GM23248 (cell line): ENCODE results near the gene USP1. TPM values are rescaled to one million over a fixed set of nuclear protein-coding genes. Genes with fewer than 3 reads are reported as not detected.
A peak's percentile ranks its signal among the peaks of the same experiment; 100 is the strongest.

Experiments
- DNase-seq: peaks from one replicate; pipeline ENCODE4 v3.0.0-alpha.2; 2015
- H2AFZ ChIP-seq: fragments of 200-600 bp; sonication (generic); 2 replicates; pipeline ENCODE4 v1.6.1; 2016; ENCODE audit warnings: antibody characterized with exemption
- H3F3A ChIP-seq: fragments of 200-600 bp; sonication (generic); 2 replicates; pipeline ENCODE4 v1.6.1; 2016; ENCODE audit warnings: mild to moderate bottlenecking, antibody characterized with exemption, mixed run types; ENCODE audit not compliant: insufficient read depth
- H3K27ac ChIP-seq: fragments of 200-600 bp; sonication (generic); 2 replicates; pipeline ENCODE4 v1.5.1; 2016; ENCODE audit warnings: mild to moderate bottlenecking
- H3K27me3 ChIP-seq: fragments of 200-600 bp; sonication (generic); replicated peaks from 2 replicates; pipeline ENCODE4 v1.6.1; 2016; ENCODE audit warnings: mild to moderate bottlenecking; ENCODE audit not compliant: insufficient read depth
- H3K36me3 ChIP-seq: fragments of 200-600 bp; sonication (generic); 2 replicates; pipeline ENCODE4 v1.6.1; 2016; ENCODE audit warnings: low read depth, mild to moderate bottlenecking
- H3K4me1 ChIP-seq: fragments of 200-600 bp; sonication (generic); 2 replicates; pipeline ENCODE4 v1.6.1; 2016; ENCODE audit warnings: mild to moderate bottlenecking; ENCODE audit not compliant: insufficient read depth
- H3K4me2 ChIP-seq: fragments of 200-600 bp; sonication (generic); one replicate; pipeline ENCODE4 v1.6.1; 2016; ENCODE audit warnings: mild to moderate bottlenecking; ENCODE audit not compliant: unreplicated experiment
- H3K4me3 ChIP-seq: fragments of 200-600 bp; sonication (generic); 2 replicates; pipeline ENCODE4 v1.5.1; 2016; ENCODE audit warnings: mild to moderate bottlenecking
- H3K79me2 ChIP-seq: fragments of 200-600 bp; sonication (generic); 2 replicates; pipeline ENCODE4 v1.6.1; 2016; ENCODE audit warnings: mild to moderate bottlenecking; ENCODE audit not compliant: insufficient read depth
- H3K9ac ChIP-seq: fragments of 200-600 bp; sonication (generic); 2 replicates; pipeline ENCODE4 v1.6.1; 2016; ENCODE audit warnings: mild to moderate bottlenecking
- H3K9me2 ChIP-seq: fragments of 200-600 bp; sonication (generic); 2 replicates; pipeline ENCODE4 v1.6.1; 2016; ENCODE audit warnings: mixed run types, mild to moderate bottlenecking, moderate library complexity; ENCODE audit not compliant: insufficient read depth
- H3K9me3 ChIP-seq: fragments of 200-600 bp; sonication (generic); one replicate; pipeline ENCODE4 v1.6.1; 2017; ENCODE audit warnings: low read depth
- H4K20me1 ChIP-seq: fragments of 200-600 bp; sonication (generic); 2 replicates; pipeline ENCODE4 v1.6.0; 2016; ENCODE audit not compliant: insufficient read depth
- EZH2 ChIP-seq: fragments of 200-600 bp; sonication (generic); IDR thresholded peaks from 2 replicates; pipeline ENCODE4 v1.6.1; 2018; ENCODE audit warnings: antibody characterized with exemption, mild to moderate bottlenecking; ENCODE audit not compliant: insufficient read depth, poor library complexity, severe bottlenecking
- EZH2phosphoT487 ChIP-seq: fragments of 200-600 bp; sonication (generic); IDR thresholded peaks from 2 replicates; pipeline ENCODE4 v1.6.1; 2018; ENCODE audit warnings: antibody characterized with exemption, moderate library complexity, mild to moderate bottlenecking, low read depth; ENCODE audit not compliant: insufficient read depth
- WGBS, 2 experiments: methylation state at CpG; one replicate each; pipeline ENCODE4 v1.1.6; 2015 to 2017; ENCODE audit warnings: low lambda C conversion rate in 2 of 2, low coverage in 1 of 2; ENCODE audit errors: missing lambda C conversion rate in 2 of 2; 5-methylcytosine and 5-hydroxymethylcytosine counted together
- in situ Hi-C: fragments of 300-500 bp; cut with MboI; formaldehyde crosslinking; loops from 2 replicates; pipeline ENCODE4 v1.15.0; 2020
- polyA plus RNA-seq: library from polyadenylated mRNA; unstranded; fragments of >200 nt; fragmentation: Nextera tagmentation; extraction: Ambion mirVana; gene quantifications from 2 replicates; pipeline ENCODE4 v1.2.1, GENCODE V29; 2016
- total RNA-seq: library from RNA; depleted of rRNA; stranded (reverse); fragments of >200 nt; shearing (Covaris generic); gene quantifications from 2 replicates; pipeline ENCODE4 v1.2.3, GENCODE V29; 2014

The USP1 gene
- total and polyA plus RNA-seq, 2 experiments from 2014 or later = 22.8 to 27.8 TPM

DNA sequence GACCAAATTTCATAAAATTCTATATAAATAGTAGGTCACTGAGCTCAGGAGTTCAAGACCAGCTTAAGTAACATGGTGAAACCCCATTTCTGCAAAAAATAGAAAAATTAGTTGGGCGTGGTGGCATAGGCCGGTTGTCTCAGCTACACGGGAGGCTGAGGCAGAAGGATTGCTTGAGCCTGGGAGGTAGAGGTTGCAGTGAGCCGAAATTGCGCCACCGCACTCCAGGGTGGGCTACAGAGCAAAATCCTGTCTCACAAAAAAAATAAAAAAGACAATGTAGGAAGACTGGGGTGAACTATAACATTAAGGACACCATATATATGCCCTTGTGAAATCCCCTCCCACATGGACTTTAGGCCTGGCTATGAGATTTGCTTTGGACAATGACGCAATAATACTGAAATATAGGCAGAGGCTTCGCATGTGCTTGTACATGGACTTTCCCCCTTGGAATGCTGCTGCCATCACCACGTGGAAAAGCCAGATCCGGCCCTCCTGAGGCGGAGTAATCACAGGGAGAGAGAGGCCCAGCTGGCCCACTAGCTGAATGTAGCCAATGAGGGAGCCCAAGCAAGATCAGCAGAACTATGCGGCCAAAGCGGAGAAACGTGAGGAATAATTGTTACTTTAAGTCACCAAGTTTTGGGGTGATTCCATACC, 13.1 kb upstream of the USP1 start:
- Histone ChIP-seq H3K4me1 (peaks cover 9% of the 10 kb centered on the region), H3K27ac (no peak overlapping the region), H4K20me1 (no peaks in the 10 kb centered on the region), H3F3A (no peaks in the 10 kb centered on the region), H3K4me2 (no peak overlapping the region), H3K9me3 (no peaks in the 10 kb centered on the region), H3K79me2 (no peaks in the 10 kb centered on the region), H3K4me3 (no peak overlapping the region), H3K9ac (no peak overlapping the region), H3K27me3 (no peaks in the 10 kb centered on the region), H3K36me3 (no peaks in the 10 kb centered on the region), H2AFZ (peak overlapping the region; percentile 71), H3K9me2 (no peaks in the 10 kb centered on the region)
- in situ Hi-C loops = no loop called here
- TF ChIP-seq EZH2 (no peak), EZH2phosphoT487 (no peak)
- 91 to 95% methylated on average over 14 of the region's 14 CpGs for WGBS, 2 experiments
- DNase-seq = no peak

- no peaks in the 10 kb centered on the region for H3K36me3 ChIP-seq
- in situ Hi-C loops = no loop called here
- H3F3A ChIP-seq = no peaks in the 10 kb centered on the region
- peak overlapping the region; percentile 25 for H3K4me2 ChIP-seq
- no peaks in the 10 kb centered on the region for H3K9me3 ChIP-seq
- DNase-seq = peak; percentile 54
- H4K20me1 ChIP-seq = no peaks in the 10 kb centered on the region
- peaks cover 9% of the 10 kb centered on the region for H3K4me1 ChIP-seq
- H3K9ac ChIP-seq = no peak overlapping the region
- WGBS, 2 experiments = 9 to 13% methylated on average over 4 of the region's 4 CpGs
- H3K79me2 ChIP-seq = no peaks in the 10 kb centered on the region
- H3K9me2 ChIP-seq = no peaks in the 10 kb centered on the region
- peak overlapping the region; percentile 71 for H2AFZ ChIP-seq
- TF ChIP-seq EZH2phosphoT487 = no peak
- no peak for TF ChIP-seq EZH2
- H3K27me3 ChIP-seq = no peaks in the 10 kb centered on the region
- H3K27ac ChIP-seq = no peak overlapping the region
- H3K4me3 ChIP-seq = no peak overlapping the region
Observed at GRCh38 chr1:62424411-62424810, 12.4 kb upstream of the USP1 start.

GRCh38 chr1:62425041-62425440, 11.8 kb upstream of the USP1 start:
- Histone ChIP-seq H3K27ac (no peak overlapping the region), H3K9ac (no peak overlapping the region), H3K4me3 (no peak overlapping the region), H4K20me1 (no peaks in the 10 kb centered on the region), H3K27me3 (no peaks in the 10 kb centered on the region), H3K9me3 (no peaks in the 10 kb centered on the region), H2AFZ (peak overlapping the region; percentile 71; the same call in 1 of the 2 replicates), H3K4me1 (peaks cover 9% of the 10 kb centered on the region), H3F3A (no peaks in the 10 kb centered on the region), H3K9me2 (no peaks in the 10 kb centered on the region), H3K36me3 (no peaks in the 10 kb centered on the region), H3K4me2 (peak overlapping the region; percentile 25), H3K79me2 (no peaks in the 10 kb centered on the region)
- in situ Hi-C loops = no loop called here
- no peak for DNase-seq
- no peak for TF ChIP-seq EZH2
- no peak for TF ChIP-seq EZH2phosphoT487
- WGBS, 2 experiments = 78 to 79% methylated on average over 5 of the region's 5 CpGs

GRCh38 chr1:62426237-62426636, 10.6 kb upstream of the USP1 start:
- no peak overlapping the region for H3K4me3 ChIP-seq
- no peaks in the 10 kb centered on the region for H3F3A ChIP-seq
- no peaks in the 10 kb centered on the region for H3K9me2 ChIP-seq
- no peak for DNase-seq
- no peak overlapping the region for H3K27ac ChIP-seq
- H3K27me3 ChIP-seq = no peaks in the 10 kb centered on the region
- H4K20me1 ChIP-seq = no peaks in the 10 kb centered on the region
- TF ChIP-seq EZH2phosphoT487 (no peak), EZH2 (no peak)
- H3K9me3 ChIP-seq = no peaks in the 10 kb centered on the region
- no peaks in the 10 kb centered on the region for H3K79me2 ChIP-seq
- H3K9ac ChIP-seq = no peak overlapping the region
- 38 to 61% methylated on average over 3 of the region's 3 CpGs for WGBS, 2 experiments
- H2AFZ ChIP-seq = peak overlapping the region; percentile 54
- in situ Hi-C loops = no loop called here
- peaks cover 9% of the 10 kb centered on the region for H3K4me1 ChIP-seq
- H3K36me3 ChIP-seq = no peaks in the 10 kb centered on the region
- H3K4me2 ChIP-seq = no peak overlapping the region

GRCh38 chr1:62426794-62427193, 10.1 kb upstream of the USP1 start:
- no peak overlapping the region for H3K4me3 ChIP-seq
- 0 out of 2 replicates have a peak overlapping the region, but pooled peaks have one; percentile 54 for H2AFZ ChIP-seq
- in situ Hi-C loops = no loop called here
- WGBS, 2 experiments = 90 to 96% methylated on average over 1 of the region's 1 CpG
- H3K9me3 ChIP-seq = no peaks in the 10 kb centered on the region
- no peaks in the 10 kb centered on the region for H3F3A ChIP-seq
- H3K27me3 ChIP-seq = no peaks in the 10 kb centered on the region
- H3K9me2 ChIP-seq = no peaks in the 10 kb centered on the region
- H3K9ac ChIP-seq = no peak overlapping the region
- H4K20me1 ChIP-seq = no peaks in the 10 kb centered on the region
- peaks cover 9% of the 10 kb centered on the region for H3K4me1 ChIP-seq
- no peak overlapping the region for H3K27ac ChIP-seq
- DNase-seq = no peak
- no peak for TF ChIP-seq EZH2phosphoT487
- no peak for TF ChIP-seq EZH2
- no peaks in the 10 kb centered on the region for H3K36me3 ChIP-seq
- H3K4me2 ChIP-seq = no peak overlapping the region
- no peaks in the 10 kb centered on the region for H3K79me2 ChIP-seq
